IPS DF 4.7 (cell line): Measurements from ENCODE around the gene GCK.
"Not testable (repeated sequence)": the region's sequence is repeated elsewhere in the genome, so short reads cannot be mapped to it uniquely, and the experiment has no call there.

Source experiments
- DNase-seq: peaks from one replicate; pipeline ENCODE4 v3.0.0-alpha.2; 2013; ENCODE audit warnings: low spot score; ENCODE audit errors: extremely low read depth

GCK gene

DNA sequence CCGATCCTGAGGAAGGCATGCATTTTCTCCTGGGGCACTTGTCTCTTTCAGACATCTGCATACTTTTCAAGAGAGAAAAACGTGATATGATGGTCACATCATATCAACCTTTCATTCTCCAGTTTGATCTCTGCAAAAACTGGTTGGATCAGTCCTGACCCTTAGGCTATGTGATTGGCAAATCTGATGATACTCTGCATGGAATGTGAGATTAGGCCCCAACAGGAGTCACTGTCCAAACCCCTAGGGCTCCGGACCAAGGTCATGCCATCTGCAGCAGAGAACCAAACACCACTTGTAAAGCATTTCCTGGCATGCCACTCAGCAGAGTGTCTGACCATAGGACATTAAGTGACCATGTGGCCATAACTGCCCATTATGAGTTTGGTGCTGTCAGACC, 8.6 kb downstream of the GCK start:
- DNase-seq = no peak

- DNase-seq = no peak
Observed at GRCh38 chr7:44177570-44178131, 11.6 kb downstream of the GCK start.

DNA sequence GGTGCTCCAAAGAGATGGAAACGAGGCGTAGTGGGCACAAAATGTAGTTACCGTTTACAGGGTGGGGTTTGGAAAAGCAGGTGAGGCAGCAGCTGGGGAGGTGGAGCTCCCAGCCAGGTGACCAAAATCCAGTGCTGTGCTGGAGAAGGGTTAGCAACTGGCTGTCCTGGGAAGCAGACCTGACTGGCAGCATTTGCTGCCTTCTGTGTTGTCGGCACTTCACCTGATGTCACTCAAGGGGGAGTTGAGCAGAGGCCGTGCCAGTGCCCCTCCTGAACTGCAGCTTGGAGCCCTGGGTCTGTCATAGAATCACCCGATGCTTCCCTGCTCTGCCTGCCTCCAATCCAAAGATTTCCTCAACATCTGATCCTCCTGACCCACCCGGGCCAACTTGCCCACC, 12.8 kb downstream of the GCK start:
- no peak for DNase-seq

GRCh38 chr7:44175730-44176129, 13.5 kb downstream of the GCK start:
- DNase-seq = no peak

DNA sequence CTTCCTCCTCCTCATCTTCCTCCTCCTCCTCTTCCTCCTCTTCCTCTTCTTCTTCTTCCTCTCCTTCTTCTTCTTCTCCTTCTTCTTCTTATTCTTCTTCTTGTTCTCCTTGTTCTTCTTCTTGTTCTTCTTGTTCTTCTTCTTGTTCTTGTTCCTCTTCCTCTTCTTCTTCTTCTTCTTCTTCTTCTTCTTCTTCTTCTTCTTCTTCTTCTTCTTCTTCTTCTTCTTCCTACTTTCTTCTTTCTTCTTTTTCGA, 14.6 kb downstream of the GCK start:
- not testable (repeated sequence) for DNase-seq

DNA sequence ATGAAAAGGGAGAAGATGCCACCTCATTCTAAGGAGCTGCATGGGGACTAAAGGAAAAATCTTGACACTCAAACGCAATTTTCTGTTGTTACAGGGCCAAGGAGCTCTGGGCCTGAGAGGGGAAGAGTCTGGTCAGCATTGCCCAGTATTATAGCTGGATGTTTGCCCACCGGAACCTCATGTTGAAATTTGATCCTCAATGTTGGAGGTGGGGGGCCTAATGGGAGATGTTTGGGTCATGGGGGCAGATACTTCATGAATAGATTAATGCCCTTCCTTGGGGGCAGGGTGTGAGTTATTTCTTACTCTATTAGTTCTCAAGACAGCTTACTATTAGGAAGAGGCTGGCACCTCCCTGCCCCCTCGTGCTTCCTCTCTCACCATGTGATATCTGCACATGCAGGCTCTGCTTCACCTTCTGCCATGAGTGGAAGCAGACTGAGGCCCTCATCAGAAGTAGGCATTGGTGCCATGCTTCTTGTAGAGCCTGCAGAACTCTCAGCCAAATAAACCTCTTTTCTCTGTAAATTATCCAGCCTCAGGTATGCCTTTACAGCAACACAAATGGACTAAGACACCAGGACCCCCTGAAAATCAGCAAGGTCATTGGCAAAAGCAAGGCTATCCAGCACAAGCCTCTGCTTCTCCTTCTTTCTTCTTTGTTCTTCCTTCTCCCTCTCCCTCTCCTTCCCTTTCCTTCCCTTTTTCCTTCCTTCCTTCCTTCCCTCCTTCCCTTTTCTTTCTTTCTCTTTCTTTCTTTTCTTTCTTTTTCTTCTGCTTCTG, 15.1 kb downstream of the GCK start:
- DNase-seq = no peak

- no peak for DNase-seq
Observed at GRCh38 chr7:44172803-44173424, 16.3 kb downstream of the GCK start.

GRCh38 chr7:44172352-44172751, 16.9 kb downstream of the GCK start:
- DNase-seq = no peak

- not testable (repeated sequence) for DNase-seq
Observed at GRCh38 chr7:44171901-44172300, 17.3 kb downstream of the GCK start.

GRCh38 chr7:44167920-44168319, 21.3 kb downstream of the GCK start:
- no peak for DNase-seq

GRCh38 chr7:44163591-44163990, 25.6 kb downstream of the GCK start:
- no peak for DNase-seq

DNA sequence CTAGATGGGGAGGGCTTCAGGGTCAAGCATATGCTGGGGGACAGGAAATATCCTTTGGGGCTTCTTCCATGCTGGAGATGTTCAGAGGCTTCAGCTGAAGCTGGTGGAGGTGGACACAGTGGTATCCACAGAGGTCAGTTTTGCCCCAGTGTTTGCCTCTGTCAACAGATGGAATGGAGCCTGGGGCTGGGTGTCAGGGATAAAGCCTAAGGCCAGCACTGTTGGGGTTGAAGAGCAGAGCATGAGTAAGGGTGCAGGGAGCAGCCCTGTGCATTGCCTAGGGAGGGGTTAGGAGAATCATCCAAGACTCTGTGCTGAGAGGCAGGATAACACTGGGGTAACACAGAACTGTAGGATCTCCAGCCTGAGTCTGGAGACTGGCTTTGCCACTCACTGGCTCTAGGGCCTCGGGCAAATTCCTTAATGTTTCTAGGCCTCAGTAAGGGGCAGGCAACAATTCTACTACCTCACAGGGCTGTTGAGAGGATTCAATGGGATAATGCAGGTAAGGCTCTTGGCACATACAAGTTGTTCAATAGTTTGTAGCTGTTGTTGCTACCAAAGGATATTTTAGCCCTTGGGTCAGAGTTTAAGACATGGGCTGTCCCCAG, 26.3 kb downstream of the GCK start:
- no peak for DNase-seq

- no peak for DNase-seq
Observed at GRCh38 chr7:44162179-44162578, 27.1 kb downstream of the GCK start.

GRCh38 chr7:44161371-44161770, 27.9 kb downstream of the GCK start:
- DNase-seq = no peak

DNA sequence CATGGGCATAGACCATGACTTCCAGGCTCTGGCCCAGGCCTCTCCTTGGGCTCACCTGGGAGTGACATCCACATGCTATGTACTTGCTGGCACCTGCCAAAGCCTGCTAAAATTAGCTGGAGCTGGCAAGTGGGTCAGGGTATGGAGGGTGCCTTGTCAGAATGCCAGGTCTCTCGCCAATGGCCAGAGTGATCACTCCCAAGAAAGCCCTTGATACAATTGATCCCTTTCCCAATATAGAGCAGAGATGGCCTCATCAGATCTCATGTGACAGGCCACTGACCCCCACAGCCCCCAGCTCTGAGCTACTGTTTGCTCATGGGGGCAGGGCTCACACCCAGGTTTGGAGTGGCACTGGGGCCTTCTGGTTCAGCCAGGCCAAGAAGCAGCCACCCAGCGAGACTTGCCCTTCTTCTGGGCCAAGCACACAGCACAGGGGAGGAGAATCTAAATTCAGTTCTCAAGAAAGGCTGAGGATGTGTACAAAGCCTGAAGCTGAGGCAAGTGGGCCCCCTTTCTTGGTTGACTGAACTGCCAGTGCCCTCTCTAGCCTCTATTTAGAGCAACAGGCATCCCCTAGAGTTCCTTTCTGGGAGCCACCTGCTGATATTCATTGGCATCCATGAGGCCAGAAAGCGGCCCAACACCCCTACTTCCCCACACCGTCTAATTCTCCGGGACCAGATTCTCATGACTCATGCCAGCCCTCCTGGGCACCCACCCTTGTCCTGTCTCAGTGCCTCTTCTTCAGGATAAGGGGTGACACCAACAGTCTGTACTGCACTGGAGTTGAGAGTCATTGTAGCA, 29.2 kb downstream of the GCK start:
- DNase-seq = no peak

GRCh38 chr7:44158873-44159631, 30.2 kb downstream of the GCK start:
- DNase-seq = no peak

- DNase-seq = no peak
Observed at GRCh38 chr7:44158096-44158872, 31.0 kb downstream of the GCK start.

GRCh38 chr7:44157116-44158080, 31.8 kb downstream of the GCK start:
- DNase-seq = no peak

DNA sequence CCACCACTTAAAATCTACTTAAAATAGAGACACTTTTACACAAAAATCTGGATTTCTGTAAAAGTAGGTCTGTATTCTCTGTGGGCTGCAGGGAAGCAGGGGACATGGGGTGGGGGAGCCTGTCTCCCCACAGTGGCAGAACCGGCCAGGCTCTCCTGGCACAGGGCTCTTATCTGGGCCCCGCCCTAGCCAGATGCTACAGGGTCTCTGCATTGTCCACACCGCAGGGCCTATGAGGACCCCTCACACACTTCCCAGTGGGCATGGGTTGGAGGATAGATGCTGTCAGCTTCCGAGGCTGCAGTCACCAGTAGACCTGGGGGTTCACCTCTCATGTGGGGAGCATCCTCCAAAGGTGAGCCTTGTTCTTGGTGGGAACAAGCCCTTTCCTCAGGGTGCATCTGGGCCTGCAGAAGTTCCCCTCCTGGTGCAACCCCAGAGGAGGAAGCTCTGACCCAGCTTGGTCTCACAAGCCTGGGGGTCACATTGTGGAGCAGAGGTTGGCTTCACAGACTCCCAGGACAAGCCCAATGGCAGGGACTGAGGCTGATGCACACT, 32.7 kb downstream of the GCK start:
- no peak for DNase-seq
